Measurements from ENCODE around the gene PCP4.

The PCP4 gene

GRCh38 chr21:39867198-39867650 lies at the start of gene PCP4:
Gene PCP4 (plus strand): TSS chr21:39867438. CDS start chr21:39867502, 64 bp downstream.
- no peak for DNase-seq

- no peak for DNase-seq
Measured at GRCh38 chr21:39818557-39818956, 48.7 kb upstream of the PCP4 start.

GRCh38 chr21:39822042-39822441 lies 45.2 kb upstream of the PCP4 start:
- no peak for DNase-seq

- no peak for DNase-seq
Measured at GRCh38 chr21:39825250-39825649, 42.0 kb upstream of the PCP4 start.

GRCh38 chr21:39834543-39834942 lies 32.7 kb upstream of the PCP4 start:
- DNase-seq, result no peak

GRCh38 chr21:39837861-39838359 lies 29.3 kb upstream of the PCP4 start:
- DNase-seq, result no peak

- no peak for DNase-seq
Measured at GRCh38 chr21:39840373-39841097, 26.7 kb upstream of the PCP4 start.

GRCh38 chr21:39842741-39843459 lies 24.3 kb upstream of the PCP4 start:
- no peak for DNase-seq

GRCh38 chr21:39843483-39843882 lies 23.8 kb upstream of the PCP4 start:
- DNase-seq, result no peak

GRCh38 chr21:39843916-39844315 lies 23.3 kb upstream of the PCP4 start:
- no peak for DNase-seq

GRCh38 chr21:39845571-39846130 lies 21.6 kb upstream of the PCP4 start:
- no peak for DNase-seq

GRCh38 chr21:39847877-39848276 lies 19.4 kb upstream of the PCP4 start:
- no peak for DNase-seq

- no peak for DNase-seq
Measured at GRCh38 chr21:39849014-39849655, 18.1 kb upstream of the PCP4 start.

- no peak for DNase-seq
Measured at GRCh38 chr21:39850333-39850732, 16.9 kb upstream of the PCP4 start.

GRCh38 chr21:39851002-39851618 lies 16.1 kb upstream of the PCP4 start:
- DNase-seq, result no peak

GRCh38 chr21:39852021-39852721 lies 15.1 kb upstream of the PCP4 start:
- DNase-seq, result no peak

- DNase-seq, result no peak
Measured at GRCh38 chr21:39852726-39853500, 14.3 kb upstream of the PCP4 start.

- DNase-seq, result no peak
Measured at GRCh38 chr21:39854572-39854971, 12.7 kb upstream of the PCP4 start.

GRCh38 chr21:39855595-39855994 lies 11.6 kb upstream of the PCP4 start:
- no peak for DNase-seq

- DNase-seq, result no peak
Measured at GRCh38 chr21:39860600-39860999, 6.6 kb upstream of the PCP4 start.

- DNase-seq, result no peak
Measured at GRCh38 chr21:39863111-39863510, 4.1 kb upstream of the PCP4 start.

All from CD4-positive, alpha-beta T cell treated with Interleukin-15 for 1 hour (primary cell).